Coronary artery (tissue), 2 donors: ENCODE results near the gene CEND1.
A peak's percentile ranks its signal among the peaks of the same experiment; 100 is the strongest.

ENCODE experiments used
- DNase-seq: peaks from one replicate; pipeline ENCODE4 v3.0.0-alpha.2; 2017; ENCODE audit warnings: low spot score
- H3K27ac ChIP-seq, 2 donors: fragments of 200-600 bp; sonication (generic); one replicate each; pipeline ENCODE4 v1.5.1; 2016 to 2019
- H3K4me3 ChIP-seq: fragments of 200-600 bp; sonication (generic); 2 replicates; pipeline ENCODE4 v1.5.1; 2016; ENCODE audit warnings: mild to moderate bottlenecking, moderate library complexity
- CTCF ChIP-seq: fragments of 200-600 bp; sonication (generic); IDR thresholded peaks from one replicate; pipeline ENCODE4 v1.5.1; 2019; ENCODE audit warnings: antibody characterized with exemption

CEND1 gene

GRCh38 chr11:826836-827145 is 36.9 kb upstream of the CEND1 start:
- TF ChIP-seq CTCF: no peak
- peak overlapping the region; percentile 64 for H3K4me3 ChIP-seq
- no peak for DNase-seq
- peak overlapping the region; percentile 37 to 70 for H3K27ac ChIP-seq

DNA sequence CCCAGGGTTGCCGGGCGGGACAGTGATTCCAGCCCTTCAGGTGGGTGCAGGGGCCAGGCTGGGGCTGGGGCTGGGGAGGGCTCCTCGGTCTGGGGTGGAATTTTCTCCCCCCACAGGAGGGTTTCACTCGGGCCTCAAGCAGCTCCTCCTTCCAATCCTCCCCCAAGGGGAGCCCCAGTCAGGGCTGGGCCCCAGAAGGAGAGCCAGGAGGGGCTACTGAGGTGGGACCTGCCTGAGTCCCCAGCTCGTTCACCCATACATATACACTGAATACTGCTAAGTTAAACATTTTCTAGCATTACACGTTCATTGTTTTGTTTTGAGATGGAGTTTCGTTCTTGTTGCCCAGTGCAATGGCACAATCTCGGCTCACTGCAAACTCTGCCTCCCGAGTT is 36.3 kb upstream of the CEND1 start:
- Histone ChIP-seq H3K4me3 (no peak overlapping the region), H3K27ac (no peak overlapping the region)

GRCh38 chr11:825366-826226 is 35.7 kb upstream of the CEND1 start:
- H3K27ac ChIP-seq: no peak overlapping the region
- H3K4me3 ChIP-seq: no peak overlapping the region
- no peak for TF ChIP-seq CTCF
- DNase-seq: no peak

More for the DNA sequence above, 36.3 kb upstream of the CEND1 start:
- TF ChIP-seq CTCF: no peak
- no peak for DNase-seq

DNA sequence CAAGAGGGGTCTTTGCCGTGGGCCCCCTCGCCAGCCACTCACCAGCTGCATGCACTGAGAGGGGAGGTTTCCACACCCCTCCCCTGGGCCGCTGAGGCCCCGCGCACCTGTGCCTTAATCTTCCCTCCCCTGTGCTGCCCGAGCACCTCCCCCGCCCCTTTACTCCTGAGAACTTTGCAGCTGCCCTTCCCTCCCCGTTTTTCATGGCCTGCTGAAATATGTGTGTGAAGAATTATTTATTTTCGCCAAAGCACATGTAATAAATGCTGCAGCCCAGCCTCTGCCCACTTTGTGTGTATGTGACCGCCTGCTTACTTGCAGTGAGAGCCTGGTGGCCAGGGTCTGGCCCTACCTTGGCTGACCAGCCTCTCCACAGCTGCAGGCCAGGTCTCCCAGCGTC is 35.1 kb upstream of the CEND1 start:
- no peak overlapping the region for H3K4me3 ChIP-seq
- no peak overlapping the region for H3K27ac ChIP-seq
- no peak for DNase-seq
- TF ChIP-seq CTCF: no peak

GRCh38 chr11:824292-824880 is 34.5 kb upstream of the CEND1 start:
- Histone ChIP-seq H3K4me3 (no peak overlapping the region), H3K27ac (no peak overlapping the region)
- no peak for DNase-seq
- TF ChIP-seq CTCF: no peak

- no peak overlapping the region for H3K4me3 ChIP-seq
- DNase-seq: no peak
- TF ChIP-seq CTCF: no peak
- H3K27ac ChIP-seq: no peak overlapping the region
Observed at GRCh38 chr11:823441-824291, 33.8 kb upstream of the CEND1 start.
